NOMO-1 (cell line): Measurements from ENCODE around the gene NEB.
"Not testable (repeated sequence)": the region's sequence is repeated elsewhere in the genome, so short reads cannot be mapped to it uniquely, and the experiment has no call there.

Experiments
- DNase-seq, 2 experiments: peaks; one replicate each; lab custom pipeline; 2025; ENCODE audit not compliant: unreplicated experiment in 2 of 2; lab: John Stamatoyannopoulos, UW

The NEB gene

GRCh38 chr2:151654085-151654484 is 80.2 kb downstream of the NEB start:
- no peak for DNase-seq

DNA sequence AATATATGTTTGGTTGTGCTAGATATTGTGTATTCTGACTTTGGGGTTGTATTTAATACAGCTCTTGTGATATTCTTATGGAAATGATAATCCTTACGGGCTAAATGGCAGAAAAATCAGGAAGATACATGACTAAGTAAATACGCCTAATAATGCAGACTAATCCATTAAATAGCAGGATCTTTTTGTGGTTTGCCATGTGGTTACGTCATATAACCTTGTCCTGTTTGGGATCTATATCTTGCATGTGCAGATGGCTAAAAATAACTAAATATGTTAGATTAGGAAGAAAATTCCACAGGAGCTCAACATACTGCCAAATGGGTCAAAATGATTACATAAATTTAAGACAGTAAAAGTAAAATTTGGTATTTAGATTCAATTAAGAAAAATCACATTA is 83.0 kb downstream of the NEB start:
- DNase-seq, result no peak

GRCh38 chr2:151650456-151650855 is 83.8 kb downstream of the NEB start:
- DNase-seq, result no peak

DNA sequence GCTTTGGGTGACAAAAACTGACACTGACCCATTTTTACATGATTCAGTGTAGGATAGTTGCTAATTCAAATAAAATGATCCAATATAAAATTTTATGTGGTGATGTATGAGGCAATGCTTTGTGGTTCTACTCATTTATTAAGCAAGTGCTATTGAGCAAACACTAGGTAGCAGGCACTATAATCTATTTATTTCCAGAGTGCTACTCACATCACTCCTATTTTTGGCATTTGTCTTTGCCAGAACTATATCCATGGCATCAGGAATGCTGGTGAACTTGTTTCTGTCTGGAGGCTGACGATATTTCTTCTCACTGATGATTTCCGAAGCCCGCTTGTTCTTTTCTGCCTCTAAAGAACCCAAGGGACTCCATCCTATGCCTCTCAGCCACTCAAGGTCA is 84.3 kb downstream of the NEB start:
- DNase-seq, result peak; percentile 17 to 50

DNA sequence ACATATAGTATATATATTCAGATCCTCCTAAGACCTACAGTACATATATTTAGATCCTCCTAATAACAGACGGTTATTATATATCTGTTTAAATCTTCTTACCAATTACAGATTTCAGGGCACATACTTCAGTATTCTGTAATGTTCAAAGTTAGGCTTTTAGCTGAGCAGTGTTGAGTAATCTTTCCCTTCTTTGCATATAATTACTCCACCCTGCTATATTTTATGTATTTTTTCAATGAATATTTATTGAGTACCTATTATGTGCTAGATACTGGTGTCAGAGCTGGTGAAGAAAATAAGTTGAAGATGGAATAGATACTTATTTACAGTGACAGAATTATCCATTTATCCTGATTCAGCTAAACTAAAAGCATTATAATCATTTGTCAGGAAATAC is 84.9 kb downstream of the NEB start:
- DNase-seq, result no peak

DNA sequence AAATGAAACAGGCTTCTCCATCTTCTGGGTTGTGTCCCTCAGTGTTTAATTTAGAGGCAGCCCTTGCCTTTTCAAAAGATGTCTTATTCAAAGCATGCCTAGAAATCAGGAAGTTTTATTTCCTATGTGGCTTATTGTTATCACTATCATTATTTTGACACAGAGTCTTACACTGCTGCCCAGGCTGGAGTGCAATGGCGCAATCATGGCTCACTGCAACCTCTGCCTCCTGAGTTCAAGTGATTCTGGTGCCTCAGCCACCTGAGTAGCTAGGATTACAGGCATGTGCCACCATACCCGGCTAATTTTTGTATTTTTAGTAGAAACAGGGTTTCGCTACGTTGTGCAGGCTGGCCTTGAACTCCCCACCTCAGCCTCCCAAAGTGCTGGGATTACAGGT is 87.8 kb downstream of the NEB start:
- DNase-seq, result peak in 1 of 2 experiments; percentile 47

DNA sequence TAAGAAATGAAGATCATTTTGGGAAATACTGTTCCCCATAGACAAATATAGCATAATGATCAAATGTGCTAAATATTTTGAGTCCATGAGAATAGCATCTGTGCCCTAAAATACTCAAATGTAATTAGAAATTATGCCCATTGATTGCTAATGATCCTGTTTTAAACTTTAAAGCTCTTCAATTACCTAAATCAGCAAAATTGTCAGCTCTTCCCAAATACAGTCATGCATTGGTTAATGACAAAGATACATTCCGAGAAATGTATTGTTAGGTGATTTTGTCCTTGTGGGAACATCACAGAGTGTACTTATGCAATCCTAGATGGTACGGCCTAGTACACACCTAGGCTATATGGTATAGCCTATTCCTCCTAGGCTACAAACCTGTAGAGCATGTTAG is 89.7 kb downstream of the NEB start:
- DNase-seq, result no peak

DNA sequence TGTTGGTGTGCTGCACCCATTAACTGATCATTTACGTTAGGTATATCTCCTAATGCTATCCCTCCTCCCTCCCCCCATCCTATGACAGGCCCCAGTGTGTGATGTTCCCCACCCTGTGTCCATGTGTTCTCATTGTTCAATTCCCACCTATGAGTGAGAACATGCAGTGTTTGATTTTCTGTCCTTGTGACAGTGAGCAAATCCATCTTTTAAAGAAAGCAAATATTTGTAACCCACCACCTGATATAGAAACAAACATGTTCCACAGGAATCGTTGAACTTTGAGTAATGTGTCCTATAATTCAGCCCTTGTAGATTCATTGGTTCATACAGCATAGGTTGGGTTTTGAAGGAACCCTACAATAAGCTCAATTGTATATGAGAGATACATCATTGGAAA is 92.4 kb downstream of the NEB start:
- not testable (repeated sequence) for DNase-seq

DNA sequence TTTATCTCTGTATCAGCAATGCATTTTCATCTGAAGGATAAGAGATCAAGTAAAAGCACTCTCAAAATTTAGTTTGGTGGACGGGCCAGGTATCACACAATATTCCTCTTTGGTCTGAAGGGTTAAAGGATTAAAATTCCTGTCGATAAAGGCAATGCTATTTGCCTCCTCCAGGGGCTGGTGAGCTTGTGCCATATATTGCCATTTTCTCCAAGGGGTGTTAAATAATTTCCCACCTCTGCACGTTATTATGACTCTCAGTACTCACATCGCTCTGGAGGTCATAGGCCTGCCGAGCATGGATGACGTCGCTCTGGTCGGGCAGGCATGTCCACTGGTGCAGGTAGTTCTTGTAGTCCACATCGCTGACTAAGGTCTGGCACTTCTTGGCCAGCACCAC is 94.2 kb downstream of the NEB start:
- no peak for DNase-seq

DNA sequence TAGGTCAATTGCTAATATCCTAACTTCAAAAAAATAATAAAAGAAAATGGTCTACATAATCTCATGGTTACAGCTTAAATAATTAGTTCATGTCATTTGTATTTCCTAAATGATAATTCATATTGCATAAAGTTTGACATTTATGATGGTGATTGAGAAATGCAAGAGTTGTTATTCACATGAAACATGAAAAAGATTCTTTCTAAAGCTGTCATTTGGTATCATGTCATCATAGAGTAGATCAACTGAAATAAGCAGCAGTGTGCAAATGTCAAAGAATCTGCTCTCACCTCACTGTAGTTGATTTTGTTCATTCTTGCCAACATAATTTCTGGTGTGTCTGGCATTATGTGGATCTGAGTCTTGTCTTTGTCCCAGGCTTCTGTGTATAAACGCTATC is 95.3 kb downstream of the NEB start:
- peak in 1 of 2 experiments; percentile 11 for DNase-seq

DNA sequence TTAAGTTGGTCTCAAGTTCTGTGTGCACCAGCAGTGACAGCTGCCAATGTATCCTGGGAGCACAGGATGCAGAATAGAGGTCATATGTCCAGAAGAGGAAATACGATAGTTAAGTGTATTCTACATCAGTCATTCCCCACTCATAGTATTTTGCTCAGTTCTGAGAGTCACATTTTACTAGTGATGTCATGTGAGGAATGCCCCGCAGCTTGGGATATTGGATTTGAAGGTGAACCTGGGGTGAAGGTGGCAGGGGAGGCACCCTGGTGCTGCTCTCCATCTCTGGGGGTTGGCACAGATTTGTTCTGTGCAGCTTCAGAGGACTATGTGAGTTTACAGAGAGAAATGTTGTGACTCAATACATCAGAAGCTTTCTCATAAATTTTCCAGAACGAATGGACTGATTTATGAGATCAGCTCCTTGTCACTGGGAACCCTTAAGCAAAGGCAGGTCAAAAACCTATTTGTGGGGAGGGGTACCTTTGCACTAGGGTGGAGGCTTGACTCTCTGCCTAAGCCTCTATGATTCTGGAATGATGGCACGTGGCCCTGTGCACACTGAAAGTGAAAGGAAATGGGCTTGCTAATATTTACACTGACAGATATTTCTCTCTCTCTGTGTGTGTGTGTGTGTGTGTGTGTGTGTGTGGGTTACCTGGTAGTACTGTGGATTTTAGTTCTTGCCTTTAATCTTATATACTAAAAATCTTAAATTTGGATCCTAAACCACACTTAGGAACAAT is 95.9 kb downstream of the NEB start:
- DNase-seq, result peak in 1 of 2 experiments; percentile 9

DNA sequence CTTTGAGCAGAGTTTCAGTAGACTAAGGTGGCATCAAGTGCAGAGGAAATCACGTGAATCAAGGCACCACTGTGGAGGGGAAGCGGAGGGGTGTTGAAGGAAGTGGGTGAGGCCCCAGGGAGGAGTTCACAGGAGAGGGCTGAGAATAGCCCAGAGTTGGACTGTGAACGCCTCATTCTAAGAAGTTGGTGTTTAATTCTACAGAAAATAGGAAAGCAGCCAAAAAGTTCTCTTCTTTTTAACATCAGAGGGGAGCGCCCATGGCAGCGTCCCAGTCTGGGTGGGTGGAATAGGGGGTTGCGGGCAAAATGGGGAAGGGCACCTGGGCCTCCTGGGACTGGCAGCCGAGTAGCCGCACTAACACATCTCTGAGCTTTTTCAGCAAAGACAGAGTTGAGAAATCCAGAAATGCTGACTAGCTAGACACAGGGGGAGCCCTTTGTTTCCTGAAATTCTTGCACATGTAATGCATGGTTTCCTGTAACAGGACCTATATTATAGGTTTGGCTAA is 97.0 kb downstream of the NEB start:
- peak; percentile 87 to 91 for DNase-seq

GRCh38 chr2:151634736-151635467 is 99.4 kb downstream of the NEB start:
- no peak for DNase-seq

GRCh38 chr2:151632993-151633565 is 101.2 kb downstream of the NEB start:
- peak in 1 of 2 experiments; percentile 23 for DNase-seq

DNA sequence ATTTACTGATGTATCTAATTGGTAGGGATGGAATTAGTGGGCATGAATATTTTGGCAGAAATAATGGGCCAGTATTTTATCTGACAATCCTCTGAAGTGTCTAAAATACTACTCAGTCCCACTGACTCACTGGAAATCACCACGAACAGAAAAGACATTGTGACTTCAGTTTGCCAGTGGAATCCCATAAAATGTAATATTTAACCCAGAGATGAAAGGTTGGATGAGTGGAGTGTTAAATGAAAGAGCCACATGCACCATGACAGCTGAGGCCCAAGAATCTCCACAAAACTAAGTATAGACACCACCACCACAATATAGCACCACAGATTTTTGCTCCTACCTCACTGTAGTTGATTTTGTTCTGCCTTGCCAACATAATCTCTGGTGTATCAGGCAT is 103.9 kb downstream of the NEB start:
- DNase-seq, result no peak

DNA sequence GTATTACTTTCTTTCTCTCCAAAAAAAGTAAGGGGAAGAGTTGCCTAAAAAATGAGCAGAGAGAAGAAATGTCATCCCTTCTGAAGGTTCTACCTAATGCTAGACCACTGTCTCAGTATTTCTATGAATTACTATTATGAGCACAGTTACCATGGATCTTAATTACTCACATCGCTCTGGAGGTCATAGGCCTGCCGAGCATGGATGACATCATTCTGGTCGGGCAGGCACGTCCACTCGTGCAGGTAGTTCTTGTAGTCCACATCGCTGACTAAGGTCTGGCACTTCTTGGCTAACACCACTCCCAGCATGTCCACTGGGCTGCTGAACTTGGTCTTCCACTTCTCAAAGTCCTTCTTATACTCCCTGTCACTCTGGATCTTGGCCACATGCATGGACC is 106.9 kb downstream of the NEB start:
- no peak for DNase-seq

GRCh38 chr2:151624271-151624670 is 110.0 kb downstream of the NEB start:
- DNase-seq, result no peak

GRCh38 chr2:151623631-151624030 is 110.6 kb downstream of the NEB start:
- DNase-seq, result no peak

DNA sequence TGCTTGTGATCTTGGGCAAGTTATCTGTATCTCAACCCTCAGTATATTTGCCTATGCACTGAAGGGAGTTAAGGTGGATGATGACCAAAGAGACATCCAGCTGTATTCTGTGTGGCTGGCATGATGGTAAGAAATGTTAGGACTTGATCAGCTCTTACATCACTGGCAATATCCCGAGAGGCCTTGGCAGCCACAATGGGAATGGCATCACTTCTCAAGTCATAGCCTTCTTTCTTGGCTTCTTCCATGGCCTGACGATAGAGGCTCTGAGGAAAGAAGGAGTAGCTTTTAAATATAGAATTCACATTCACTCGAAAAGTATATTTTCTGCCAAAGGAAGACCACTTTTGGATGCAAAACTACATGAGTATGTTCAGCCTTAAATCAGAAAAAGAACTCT is 113.5 kb downstream of the NEB start:
- DNase-seq, result no peak

- peak; percentile 28 to 53 for DNase-seq
These were observed 114.8 kb downstream of the NEB start for GRCh38 chr2:151619337-151619989.

DNA sequence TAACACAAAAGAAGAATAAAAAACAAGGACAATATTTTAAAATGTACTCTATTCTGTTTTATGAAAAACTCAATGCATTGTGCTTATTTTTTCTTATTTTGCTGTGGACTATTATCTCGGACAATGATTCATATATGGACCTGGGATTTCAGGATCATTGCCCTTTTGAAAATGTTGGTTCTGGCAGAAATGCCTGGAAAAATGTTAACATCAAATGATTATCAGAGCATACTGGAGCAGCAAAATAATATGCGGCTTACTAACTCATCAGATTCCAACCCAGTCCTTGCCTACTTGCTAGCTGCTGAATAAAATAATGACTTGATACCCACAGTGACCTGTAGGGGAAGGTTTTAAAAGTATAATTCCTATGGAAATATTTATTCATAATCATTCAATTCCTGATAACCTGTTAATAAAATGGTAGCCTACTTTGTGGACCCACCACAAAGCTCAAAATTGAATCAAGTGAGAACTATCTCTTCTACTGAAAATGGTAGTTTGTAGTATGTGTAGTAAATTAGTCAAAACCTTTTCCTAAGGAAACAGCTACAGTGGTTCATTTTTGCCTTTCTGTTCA is 117.4 kb downstream of the NEB start:
- no peak for DNase-seq
